ENCODE data around the gene EMC8. TPM values are rescaled to one million over a fixed set of nuclear protein-coding genes. Genes with fewer than 3 reads are reported as not detected.
A peak's percentile ranks its signal among the peaks of the same experiment; 100 is the strongest.

The EMC8 gene
- polyA plus RNA-seq, 1 of the 3 experiments (the other 2 are of a cell fraction), result 45.9 TPM

- H3F3A ChIP-seq (replicated peaks; ENCODE audit: insufficient read depth), result peaks cover 3% of the 10 kb centered on the region
- H3K9me2 ChIP-seq, result no peaks in the 10 kb centered on the region
- POLR2A ChIA-PET, result no interaction called here
- H3K9me3 ChIP-seq, result no peaks in the 10 kb centered on the region
- DNase-seq, result no peak
- 73% methylated on average over 14 of the region's 14 CpGs for WGBS (ENCODE audit: low lambda C conversion rate)
- no peak overlapping the region for H3K9ac ChIP-seq
- H3K4me1 ChIP-seq (ENCODE audit: control insufficient read depth in 1 of 2, insufficient read depth in 2 of 2, low read depth in 1 of 2, low read length in 1 of 2), result peaks cover 10 to 11% of the 10 kb centered on the region in 2 experiments; a peak in 2 of 4 replicates
- no peak overlapping the region for H3K27ac ChIP-seq (ENCODE audit: low read depth in 2 of 2, low read length in 1 of 2)
- peaks cover 35 to 57% of the 10 kb centered on the region in 2 experiments for H3K36me3 ChIP-seq (replicated peaks in 1 of 2; ENCODE audit: control insufficient read depth in 1 of 2, insufficient read depth in 2 of 2, low read length in 1 of 2)
- CTCF ChIA-PET, result interaction anchor here (1.5 to 2.0 kb wide), 3 partner anchors 16 to 86 kb away, joined by 4 to 13 read pairs (median 10); no protein-coding TSS in a partner anchor
- H3K4me2 ChIP-seq, result no peak overlapping the region
- no peaks in the 10 kb centered on the region for H3K27me3 ChIP-seq (ENCODE audit: insufficient read depth)
- H3K79me2 ChIP-seq (ENCODE audit: insufficient read depth), result peaks cover 50% of the 10 kb centered on the region
- TF ChIP-seq SIN3A (IDR thresholded peaks at IDR 0.05; ENCODE audit: borderline replicate concordance, low read depth, low read length), result no peak
- TF ChIP-seq, protein P1, sequence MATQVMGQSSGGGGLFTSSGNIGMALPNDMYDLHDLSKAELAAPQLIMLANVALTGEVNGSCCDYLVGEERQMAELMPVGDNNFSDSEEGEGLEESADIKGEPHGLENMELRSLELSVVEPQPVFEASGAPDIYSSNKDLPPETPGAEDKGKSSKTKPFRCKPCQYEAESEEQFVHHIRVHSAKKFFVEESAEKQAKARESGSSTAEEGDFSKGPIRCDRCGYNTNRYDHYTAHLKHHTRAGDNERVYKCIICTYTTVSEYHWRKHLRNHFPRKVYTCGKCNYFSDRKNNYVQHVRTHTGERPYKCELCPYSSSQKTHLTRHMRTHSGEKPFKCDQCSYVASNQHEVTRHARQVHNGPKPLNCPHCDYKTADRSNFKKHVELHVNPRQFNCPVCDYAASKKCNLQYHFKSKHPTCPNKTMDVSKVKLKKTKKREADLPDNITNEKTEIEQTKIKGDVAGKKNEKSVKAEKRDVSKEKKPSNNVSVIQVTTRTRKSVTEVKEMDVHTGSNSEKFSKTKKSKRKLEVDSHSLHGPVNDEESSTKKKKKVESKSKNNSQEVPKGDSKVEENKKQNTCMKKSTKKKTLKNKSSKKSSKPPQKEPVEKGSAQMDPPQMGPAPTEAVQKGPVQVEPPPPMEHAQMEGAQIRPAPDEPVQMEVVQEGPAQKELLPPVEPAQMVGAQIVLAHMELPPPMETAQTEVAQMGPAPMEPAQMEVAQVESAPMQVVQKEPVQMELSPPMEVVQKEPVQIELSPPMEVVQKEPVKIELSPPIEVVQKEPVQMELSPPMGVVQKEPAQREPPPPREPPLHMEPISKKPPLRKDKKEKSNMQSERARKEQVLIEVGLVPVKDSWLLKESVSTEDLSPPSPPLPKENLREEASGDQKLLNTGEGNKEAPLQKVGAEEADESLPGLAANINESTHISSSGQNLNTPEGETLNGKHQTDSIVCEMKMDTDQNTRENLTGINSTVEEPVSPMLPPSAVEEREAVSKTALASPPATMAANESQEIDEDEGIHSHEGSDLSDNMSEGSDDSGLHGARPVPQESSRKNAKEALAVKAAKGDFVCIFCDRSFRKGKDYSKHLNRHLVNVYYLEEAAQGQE (IDR thresholded peaks at IDR 0.05; ENCODE audit: low read depth, low read length), result no peak
- TF ChIP-seq EP300 (IDR thresholded peaks at IDR 0.05; ENCODE audit: borderline replicate concordance in 1 of 2, low read depth in 1 of 2, low read length in 1 of 2), result no peak
- TF ChIP-seq FOSL2 (IDR thresholded peaks at IDR 0.05; ENCODE audit: borderline replicate concordance, low read depth), result no peak
- no peak for TF ChIP-seq ELF1 (IDR thresholded peaks at IDR 0.05)
- no peak for TF ChIP-seq MAX (IDR thresholded peaks at IDR 0.05; ENCODE audit: low read depth)
- TF ChIP-seq MXI1 (IDR thresholded peaks at IDR 0.05; ENCODE audit: low read depth, low read length), result no peak
- no peak for TF ChIP-seq NRF1 (IDR thresholded peaks at IDR 0.05; ENCODE audit: low read depth, low read length)
- H2AFZ ChIP-seq (ENCODE audit: low read depth), result no peak overlapping the region
- H4K20me1 ChIP-seq (ENCODE audit: insufficient read depth), result peaks cover 21% of the 10 kb centered on the region; the same call in 1 of the 2 replicates
- H3K4me3 ChIP-seq (ENCODE audit: low read depth in 2 of 2, low read length in 1 of 2), result no peak overlapping the region
These were observed 4.2 kb upstream of the EMC8 start for GRCh38 chr16:85803570-85803969.

DNA sequence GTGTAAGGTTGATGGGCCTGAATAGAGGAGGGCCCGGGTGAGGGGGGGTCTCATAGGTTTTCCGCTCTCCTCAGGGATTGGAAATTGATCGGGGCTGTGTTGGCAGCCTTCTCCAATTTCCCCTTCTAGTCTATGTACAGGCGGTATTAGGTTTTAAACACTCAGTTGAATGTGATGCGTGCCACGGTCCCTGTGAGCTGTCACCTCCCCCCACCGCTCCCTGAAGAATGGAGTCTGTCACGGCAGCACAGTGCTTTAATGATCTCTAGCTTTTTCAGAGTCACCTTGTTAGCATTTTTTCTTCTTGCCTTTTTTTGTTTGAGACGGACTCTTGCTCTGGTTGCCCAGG lies 951 bp upstream of the EMC8 start:
- no peak overlapping the region for H2AFZ ChIP-seq (ENCODE audit: low read depth)

More for the DNA sequence above, 951 bp upstream of the EMC8 start:
- Histone ChIP-seq H3K36me3 (replicated peaks in 1 of 2; ENCODE audit: control insufficient read depth in 1 of 2, insufficient read depth in 2 of 2, low read length in 1 of 2) (peaks cover 41 to 51% of the 10 kb centered on the region in 2 experiments), H3K27ac (ENCODE audit: low read depth in 2 of 2, low read length in 1 of 2) (peak overlapping the region; percentile 69 to 78; a peak in 2 of 4 replicates), H3K4me1 (ENCODE audit: control insufficient read depth in 1 of 2, insufficient read depth in 2 of 2, low read depth in 1 of 2, low read length in 1 of 2) (peaks cover 14 to 15% of the 10 kb centered on the region in 2 experiments; a peak in 2 of 4 replicates), H4K20me1 (ENCODE audit: insufficient read depth) (peaks cover 53% of the 10 kb centered on the region), H3K27me3 (ENCODE audit: insufficient read depth) (no peaks in the 10 kb centered on the region), H3K79me2 (ENCODE audit: insufficient read depth) (peaks cover 83% of the 10 kb centered on the region), H3K4me3 (ENCODE audit: low read depth in 2 of 2, low read length in 1 of 2) (peak overlapping the region; percentile 88 to 96), H3K4me2 (peak overlapping the region; percentile 98), H3F3A (replicated peaks; ENCODE audit: insufficient read depth) (peaks cover 3% of the 10 kb centered on the region), H3K9me2 (no peaks in the 10 kb centered on the region), H3K9ac (peak overlapping the region; percentile 96), H3K9me3 (no peaks in the 10 kb centered on the region)
- DNase-seq, result no peak
- 18% methylated on average over 9 of the region's 9 CpGs for WGBS (ENCODE audit: low lambda C conversion rate)
- CTCF ChIA-PET, result interaction anchor here (0.7 to 1.3 kb wide), 5 partner anchors 11 to 125 kb away, joined by 3 to 8 read pairs (median 3); no protein-coding TSS in a partner anchor
- TF ChIP-seq RCOR1 (IDR thresholded peaks at IDR 0.05; ENCODE audit: low read length) (no peak), POLR2AphosphoS5 (IDR thresholded peaks at IDR 0.05; ENCODE audit: low read depth, low read length) (no peak), NFIC (IDR thresholded peaks at IDR 0.05; ENCODE audit: borderline replicate concordance) (no peak), GABPA (IDR thresholded peaks at IDR 0.05; ENCODE audit: low read depth) (no peak), TCF12 (IDR thresholded peaks at IDR 0.05) (no peak), USF1 (IDR thresholded peaks at IDR 0.05; ENCODE audit: borderline replicate concordance, low read depth) (no peak), FOXJ3 (CRISPR knock-in tag; IDR thresholded peaks at IDR 0.05) (no peak), ELF1 (IDR thresholded peaks at IDR 0.05) (no peak), NRF1 (IDR thresholded peaks at IDR 0.05; ENCODE audit: low read depth, low read length) (no peak), JUND (IDR thresholded peaks at IDR 0.05) (no peak)
- TF ChIP-seq, protein P2, sequence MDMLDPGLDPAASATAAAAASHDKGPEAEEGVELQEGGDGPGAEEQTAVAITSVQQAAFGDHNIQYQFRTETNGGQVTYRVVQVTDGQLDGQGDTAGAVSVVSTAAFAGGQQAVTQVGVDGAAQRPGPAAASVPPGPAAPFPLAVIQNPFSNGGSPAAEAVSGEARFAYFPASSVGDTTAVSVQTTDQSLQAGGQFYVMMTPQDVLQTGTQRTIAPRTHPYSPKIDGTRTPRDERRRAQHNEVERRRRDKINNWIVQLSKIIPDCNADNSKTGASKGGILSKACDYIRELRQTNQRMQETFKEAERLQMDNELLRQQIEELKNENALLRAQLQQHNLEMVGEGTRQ (IDR thresholded peaks at IDR 0.05; ENCODE audit: borderline replicate concordance, low read depth, low read length), result no peak
- TF ChIP-seq, protein P3, sequence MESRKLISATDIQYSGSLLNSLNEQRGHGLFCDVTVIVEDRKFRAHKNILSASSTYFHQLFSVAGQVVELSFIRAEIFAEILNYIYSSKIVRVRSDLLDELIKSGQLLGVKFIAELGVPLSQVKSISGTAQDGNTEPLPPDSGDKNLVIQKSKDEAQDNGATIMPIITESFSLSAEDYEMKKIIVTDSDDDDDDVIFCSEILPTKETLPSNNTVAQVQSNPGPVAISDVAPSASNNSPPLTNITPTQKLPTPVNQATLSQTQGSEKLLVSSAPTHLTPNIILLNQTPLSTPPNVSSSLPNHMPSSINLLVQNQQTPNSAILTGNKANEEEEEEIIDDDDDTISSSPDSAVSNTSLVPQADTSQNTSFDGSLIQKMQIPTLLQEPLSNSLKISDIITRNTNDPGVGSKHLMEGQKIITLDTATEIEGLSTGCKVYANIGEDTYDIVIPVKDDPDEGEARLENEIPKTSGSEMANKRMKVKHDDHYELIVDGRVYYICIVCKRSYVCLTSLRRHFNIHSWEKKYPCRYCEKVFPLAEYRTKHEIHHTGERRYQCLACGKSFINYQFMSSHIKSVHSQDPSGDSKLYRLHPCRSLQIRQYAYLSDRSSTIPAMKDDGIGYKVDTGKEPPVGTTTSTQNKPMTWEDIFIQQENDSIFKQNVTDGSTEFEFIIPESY (IDR thresholded peaks at IDR 0.05; ENCODE audit: borderline replicate concordance, low read depth), result no peak
- POLR2A ChIA-PET, result interaction anchor here (0.5 kb wide), 1 partner anchor 58 kb away, joined by 3 read pairs; no protein-coding TSS in a partner anchor
